A549 (cell line): Measurements from ENCODE around the gene CCPG1.

Experiments used
- BHLHE40 ChIP-seq: IDR thresholded peaks from 2 replicates; pipeline ENCODE4 v1.6.1; 2012; ENCODE audit warnings: low read depth, low read length, inconsistent platforms
- CEBPB ChIP-seq, 2 experiments: fragments of >200 bp in 1 of 2; sonication (Bioruptor Twin) in 1 of 2; formaldehyde crosslinking in 1 of 2; IDR thresholded peaks; 2 replicates each; pipeline ENCODE4 v1.6.1; 2012 to 2016
- CHD4 ChIP-seq: fragments of 200-600 bp; sonication (generic); IDR thresholded peaks from 2 replicates; pipeline ENCODE4 v1.6.1; 2016; ENCODE audit warnings: antibody characterized with exemption, mild to moderate bottlenecking, borderline replicate concordance
- CTCF ChIP-seq: fragments of >200 bp; sonication (Bioruptor Twin); formaldehyde crosslinking; IDR thresholded peaks from 3 replicates; pipeline ENCODE4 v1.5.1; 2016
- EP300 ChIP-seq, 2 experiments: fragments of >200 bp; sonication (Bioruptor Twin); formaldehyde crosslinking; IDR thresholded peaks; 2 replicates in 1 of 2; 3 replicates in 1 of 2; pipeline ENCODE4 v1.6.1; 2016 to 2017
- FOXS1 ChIP-seq: fragments of 250-450 bp; sonication (Bioruptor Pico); IDR thresholded peaks from 2 replicates; pipeline ENCODE4 v1.5.0; 2020; ENCODE audit warnings: mild to moderate bottlenecking, moderate library complexity
- HDAC2 ChIP-seq: fragments of 200-600 bp; sonication (generic); IDR thresholded peaks from 2 replicates; pipeline ENCODE4 v1.6.1; 2016
- NR3C1 ChIP-seq: fragments of >200 bp; sonication (Bioruptor Twin); formaldehyde crosslinking; IDR thresholded peaks from 3 replicates; pipeline ENCODE4 v1.6.1; 2017
- POLR2A ChIP-seq: IDR thresholded peaks from 2 replicates; pipeline ENCODE4 v1.6.1; 2012; ENCODE audit warnings: mild to moderate bottlenecking, low read length
- RCOR1 ChIP-seq: fragments of 150-350 bp; IDR thresholded peaks from 2 replicates; pipeline ENCODE4 v1.6.1; 2014; ENCODE audit warnings: antibody characterized with exemption, low read length, low read depth
- REST ChIP-seq: fragments of 200-600 bp; sonication (generic); IDR thresholded peaks from 2 replicates; pipeline ENCODE4 v1.6.1; 2016; ENCODE audit warnings: antibody characterized with exemption, mild to moderate bottlenecking, moderate library complexity
- ZC3H11A ChIP-seq: fragments of 450-650 bp; IDR thresholded peaks from 2 replicates; pipeline ENCODE4 v1.6.1; 2014; ENCODE audit warnings: antibody characterized with exemption, mild to moderate bottlenecking

- no peak for TF ChIP-seq REST
- no peak for TF ChIP-seq POLR2A
- TF ChIP-seq CTCF: no peak
- TF ChIP-seq CHD4: no peak
- no peak for TF ChIP-seq ZC3H11A
- no peak for TF ChIP-seq BHLHE40
- no peak for TF ChIP-seq EP300 (IDR thresholded peaks at IDR 0.05)
- TF ChIP-seq CEBPB (IDR thresholded peaks at IDR 0.05): no peak
- no peak for TF ChIP-seq FOXS1 (CRISPR knock-in tag)
- TF ChIP-seq RCOR1: no peak
- no peak for TF ChIP-seq HDAC2
- TF ChIP-seq NR3C1: no peak
Observed at GRCh38 chr15:55357774-55358173, 50.4 kb downstream of the CCPG1 start.
